PC-9 (cell line): Measurements from ENCODE around the gene CACNA1E. TPM values are rescaled to one million over a fixed set of nuclear protein-coding genes. Genes with fewer than 3 reads are reported as not detected.

Experiments used
- BruUV-seq: library from RNA; stranded (reverse); fragments of 400-500 nt; replicated peaks from 2 replicates; lab custom pipeline; 2021; lab: Mats Ljungman, UMichigan
- CTCF ChIA-PET: fragments of 300-600 bp; sonication (Branson Sonifier 250); formaldehyde crosslinking; loops from one replicate; lab custom pipeline; 2022; ENCODE audit warnings: antibody characterized with exemption; lab: Charles Lee
- POLR2A ChIA-PET: fragments of 300-600 bp; sonication (Branson Sonifier 250); formaldehyde crosslinking; loops from one replicate; lab custom pipeline; 2022; ENCODE audit warnings: antibody characterized with exemption; ENCODE audit not compliant: unreplicated experiment; lab: Charles Lee
- DNase-seq, 2 experiments: peaks; one replicate each; pipeline versions ENCODE4 v3.0.0 to v3.0.0-alpha.2; 2015 to 2022; ENCODE audit warnings: mixed read lengths in 1 of 2
- H2AFZ ChIP-seq: fragments of 200-600 bp; sonication (generic); 2 replicates; pipeline ENCODE4 v1.8.1; 2017; ENCODE audit warnings: antibody characterized with exemption
- H3F3A ChIP-seq: fragments of 200-600 bp; sonication (generic); 2 replicates; pipeline ENCODE4 v1.8.1; 2017; ENCODE audit warnings: antibody characterized with exemption, mild to moderate bottlenecking, low read depth; ENCODE audit not compliant: insufficient read depth
- H3K27ac ChIP-seq: fragments of 200-600 bp; sonication (generic); 2 replicates; pipeline ENCODE4 v1.6.1; 2016; ENCODE audit warnings: mixed run types
- H3K27me3 ChIP-seq: fragments of 200-600 bp; sonication (generic); 2 replicates; pipeline ENCODE4 v1.6.1; 2016; ENCODE audit warnings: low read depth, mixed run types; ENCODE audit not compliant: insufficient read depth
- H3K36me3 ChIP-seq: fragments of 200-600 bp; sonication (generic); 2 replicates; pipeline ENCODE4 v1.6.1; 2016; ENCODE audit warnings: low read depth, mixed run types
- H3K4me1 ChIP-seq: fragments of 200-600 bp; sonication (generic); replicated peaks from 2 replicates; pipeline ENCODE4 v1.6.1; 2016; ENCODE audit warnings: mixed run types; ENCODE audit not compliant: insufficient read depth
- H3K4me2 ChIP-seq: fragments of 200-600 bp; sonication (generic); 2 replicates; pipeline ENCODE4 v1.6.1; 2017; ENCODE audit warnings: mixed run types
- H3K4me3 ChIP-seq: fragments of 200-600 bp; sonication (generic); 2 replicates; pipeline ENCODE4 v1.6.1; 2016; ENCODE audit warnings: mixed run types
- H3K79me2 ChIP-seq: fragments of 200-600 bp; sonication (generic); 2 replicates; pipeline ENCODE4 v1.6.1; 2017; ENCODE audit warnings: low read depth, mixed run types
- H3K9me2 ChIP-seq: fragments of 200-600 bp; sonication (generic); 2 replicates; pipeline ENCODE4 v1.8.1; 2017; ENCODE audit warnings: mild to moderate bottlenecking; ENCODE audit not compliant: insufficient read depth
- H3K9me3 ChIP-seq: fragments of 200-600 bp; sonication (generic); 2 replicates; pipeline ENCODE4 v1.8.1; 2016; ENCODE audit warnings: low read depth; ENCODE audit not compliant: insufficient read depth
- H4K20me1 ChIP-seq: fragments of 200-600 bp; sonication (generic); 2 replicates; pipeline ENCODE4 v1.8.1; 2017; ENCODE audit not compliant: insufficient read depth
- EZH2 ChIP-seq: fragments of 200-600 bp; sonication (generic); IDR thresholded peaks from 2 replicates; pipeline ENCODE4 v1.8.0; 2017; ENCODE audit warnings: antibody characterized with exemption, low read depth
- intact Hi-C: fragments of 100-400 bp; cut with micrococcal nuclease; formaldehyde crosslinking; loops from one replicate; pipeline ENCODE4 v1.10.0; 2022; ENCODE audit not compliant: unreplicated experiment
- total RNA-seq: library from RNA; stranded (reverse); gene quantifications from 2 replicates; pipeline ENCODE4 v1.2.3, GENCODE V29; 2021
- TF ChIP-seq, protein P1 (sequence below): fragments of 200-600 bp; sonication (generic); conservative IDR thresholded peaks from 2 replicates; pipeline ENCODE4 v1.6.1; 2017; ENCODE audit warnings: mixed run types, antibody characterized with exemption, mild to moderate bottlenecking, moderate library complexity

Gene CACNA1E
- total RNA-seq, 1 experiment from 2014 or later = not detected

DNA sequence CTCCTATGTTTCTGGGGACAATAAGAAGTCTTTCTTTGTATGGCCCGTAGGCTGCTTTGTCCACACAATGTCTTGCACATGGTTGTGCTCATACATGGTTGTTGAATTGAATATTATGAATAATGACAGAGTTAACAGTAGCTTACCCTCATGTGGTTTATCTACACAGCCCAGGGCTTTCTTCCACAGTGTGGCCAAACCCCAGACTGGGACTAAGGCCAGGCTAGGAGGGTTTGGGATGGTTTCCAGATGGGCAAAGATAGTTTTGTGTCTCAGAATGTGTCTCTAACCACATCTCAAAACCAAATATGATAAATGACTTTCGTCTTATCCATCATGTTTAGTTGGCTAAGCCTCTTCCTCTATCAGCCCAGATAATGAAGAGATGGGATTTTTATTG lies 65.2 kb downstream of the CACNA1E start:
- CTCF ChIA-PET = no interaction called here
- Histone ChIP-seq H4K20me1 (no peaks in the 10 kb centered on the region), H3K4me2 (no peak overlapping the region), H3K9me3 (no peaks in the 10 kb centered on the region), H2AFZ (no peak overlapping the region), H3K27me3 (peaks cover 39% of the 10 kb centered on the region), H3K9me2 (no peaks in the 10 kb centered on the region), H3K4me3 (no peak overlapping the region), H3K36me3 (no peaks in the 10 kb centered on the region), H3K27ac (no peak overlapping the region), H3F3A (no peaks in the 10 kb centered on the region), H3K79me2 (no peaks in the 10 kb centered on the region), H3K4me1 (no peaks in the 10 kb centered on the region)
- TF ChIP-seq, protein P1, sequence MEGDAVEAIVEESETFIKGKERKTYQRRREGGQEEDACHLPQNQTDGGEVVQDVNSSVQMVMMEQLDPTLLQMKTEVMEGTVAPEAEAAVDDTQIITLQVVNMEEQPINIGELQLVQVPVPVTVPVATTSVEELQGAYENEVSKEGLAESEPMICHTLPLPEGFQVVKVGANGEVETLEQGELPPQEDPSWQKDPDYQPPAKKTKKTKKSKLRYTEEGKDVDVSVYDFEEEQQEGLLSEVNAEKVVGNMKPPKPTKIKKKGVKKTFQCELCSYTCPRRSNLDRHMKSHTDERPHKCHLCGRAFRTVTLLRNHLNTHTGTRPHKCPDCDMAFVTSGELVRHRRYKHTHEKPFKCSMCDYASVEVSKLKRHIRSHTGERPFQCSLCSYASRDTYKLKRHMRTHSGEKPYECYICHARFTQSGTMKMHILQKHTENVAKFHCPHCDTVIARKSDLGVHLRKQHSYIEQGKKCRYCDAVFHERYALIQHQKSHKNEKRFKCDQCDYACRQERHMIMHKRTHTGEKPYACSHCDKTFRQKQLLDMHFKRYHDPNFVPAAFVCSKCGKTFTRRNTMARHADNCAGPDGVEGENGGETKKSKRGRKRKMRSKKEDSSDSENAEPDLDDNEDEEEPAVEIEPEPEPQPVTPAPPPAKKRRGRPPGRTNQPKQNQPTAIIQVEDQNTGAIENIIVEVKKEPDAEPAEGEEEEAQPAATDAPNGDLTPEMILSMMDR = no peak
- no peak for TF ChIP-seq EZH2
- POLR2A ChIA-PET = no interaction called here
- BruUV-seq = no TSS peak
- intact Hi-C loops = no loop called here
- no peak for DNase-seq

- H3K4me1 ChIP-seq = no peaks in the 10 kb centered on the region
- BruUV-seq = no TSS peak
- no peaks in the 10 kb centered on the region for H4K20me1 ChIP-seq
These were observed 67.9 kb downstream of the CACNA1E start for GRCh38 chr1:181551249-181551648.

DNA sequence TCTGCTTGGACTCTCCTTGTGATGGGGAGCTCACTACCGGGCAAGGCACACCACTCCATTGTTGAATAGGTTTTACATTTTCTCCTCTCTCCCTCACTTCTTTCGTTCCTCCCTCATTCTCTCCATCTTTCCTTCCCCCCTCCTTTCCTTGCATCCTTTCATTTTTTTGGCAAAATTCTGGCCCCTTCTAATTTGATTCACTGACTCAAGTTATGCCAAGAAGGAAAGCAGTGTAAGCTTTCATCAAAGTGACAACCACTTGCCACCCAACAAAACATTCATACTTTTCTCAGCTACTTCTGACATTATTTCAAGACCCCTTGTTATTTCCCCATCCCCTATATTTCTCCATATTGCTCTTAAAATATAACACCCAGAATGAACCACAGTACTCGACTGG lies 68.4 kb downstream of the CACNA1E start:
- H3K36me3 ChIP-seq = no peaks in the 10 kb centered on the region
- no TSS peak for BruUV-seq
- ChIA-PET POLR2A (no interaction called here), CTCF (no interaction called here)
- no peak overlapping the region for H2AFZ ChIP-seq
- intact Hi-C loops = no loop called here
- H3K27me3 ChIP-seq = peaks cover 29% of the 10 kb centered on the region
- H3K9me3 ChIP-seq = no peaks in the 10 kb centered on the region
- no peaks in the 10 kb centered on the region for H4K20me1 ChIP-seq
- no peak for DNase-seq
- no peak overlapping the region for H3K4me2 ChIP-seq
- H3K4me3 ChIP-seq = no peak overlapping the region
- no peak for TF ChIP-seq EZH2
- TF ChIP-seq, protein P1 = no peak
- no peaks in the 10 kb centered on the region for H3K79me2 ChIP-seq
- H3F3A ChIP-seq = no peaks in the 10 kb centered on the region
- H3K4me1 ChIP-seq = no peaks in the 10 kb centered on the region
- H3K27ac ChIP-seq = no peak overlapping the region
- H3K9me2 ChIP-seq = no peaks in the 10 kb centered on the region

More at GRCh38 chr1:181551249-181551648, 67.9 kb downstream of the CACNA1E start:
- Histone ChIP-seq H3K9me3 (no peaks in the 10 kb centered on the region), H3F3A (no peaks in the 10 kb centered on the region), H3K27ac (no peak overlapping the region), H3K9me2 (no peaks in the 10 kb centered on the region), H3K79me2 (no peaks in the 10 kb centered on the region), H3K27me3 (peaks cover 28% of the 10 kb centered on the region), H3K4me3 (no peak overlapping the region), H3K36me3 (no peaks in the 10 kb centered on the region), H2AFZ (no peak overlapping the region), H3K4me2 (no peak overlapping the region)
- CTCF ChIA-PET = no interaction called here
- TF ChIP-seq, protein P1 = no peak
- intact Hi-C loops = no loop called here
- no peak for DNase-seq
- POLR2A ChIA-PET = no interaction called here
